ENCODE measurements around the gene NEUROD6.

The NEUROD6 gene

DNA sequence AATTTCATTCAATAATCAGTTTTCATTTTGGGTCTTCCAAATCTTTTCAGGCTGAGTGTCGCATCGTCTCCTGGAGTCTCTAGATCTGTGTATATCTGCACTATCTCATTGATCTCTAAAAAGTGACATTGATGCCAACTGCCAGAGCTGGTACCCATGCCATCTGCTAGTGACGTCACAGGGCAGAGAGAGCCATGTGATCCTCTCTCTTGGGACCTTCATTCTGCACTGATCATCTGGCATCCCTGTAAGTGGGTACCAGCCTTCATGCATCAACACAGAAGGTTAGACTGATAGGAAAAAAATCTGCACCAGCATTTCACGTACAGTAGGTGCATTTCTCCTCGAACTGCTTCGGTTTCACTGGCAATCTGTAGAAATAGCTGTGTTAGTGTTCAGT, at the start of gene NEUROD6:
NEUROD6 (minus strand) TSS at position 124 of the 400 bp plus-strand sequence. CDS start 1,458 bp downstream, outside the sequence.
- DNase-seq = no peak

- no peak for DNase-seq
Measured at GRCh38 chr7:31384466-31384865, 43.9 kb upstream of the NEUROD6 start.

GRCh38 chr7:31382722-31383121, 42.2 kb upstream of the NEUROD6 start:
- no peak for DNase-seq

- peak; percentile 31 for DNase-seq
Measured at GRCh38 chr7:31373337-31374289, 33.1 kb upstream of the NEUROD6 start.

DNA sequence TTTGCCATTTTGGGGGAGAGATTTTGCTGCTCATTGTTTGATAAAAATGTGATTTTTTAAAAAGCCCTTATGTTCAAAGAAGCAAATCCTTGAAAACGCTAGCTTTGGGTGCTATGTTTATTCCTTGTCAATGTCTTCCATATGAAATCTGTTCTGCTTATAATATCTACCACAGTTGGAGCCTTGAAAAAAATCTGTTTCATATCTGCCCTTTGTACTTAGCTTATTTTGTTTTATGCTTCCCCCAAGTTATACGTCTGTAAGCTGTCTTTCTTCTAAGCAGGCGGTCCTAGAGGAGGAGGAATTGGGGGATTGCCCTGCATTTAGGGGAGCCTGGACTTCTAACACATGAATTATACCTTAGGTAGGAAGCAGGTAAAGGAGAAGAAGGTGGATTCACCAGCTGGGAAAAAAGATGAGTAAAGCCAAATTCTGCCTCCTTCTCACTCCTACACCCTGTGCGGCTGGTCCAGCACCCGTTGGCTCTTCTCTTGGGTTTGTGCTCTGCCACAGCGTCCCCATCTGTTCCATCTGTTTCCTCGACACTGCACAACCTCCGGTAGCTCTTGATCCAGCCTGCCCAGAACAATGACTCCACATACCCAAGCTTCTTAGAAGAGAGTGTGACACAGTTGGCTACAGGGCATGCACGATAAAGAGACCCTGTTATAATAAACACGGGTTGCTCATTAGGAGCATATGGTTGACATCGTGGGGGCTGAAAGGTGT, 31.9 kb upstream of the NEUROD6 start:
- no peak for DNase-seq

GRCh38 chr7:31371621-31372020, 31.1 kb upstream of the NEUROD6 start:
- DNase-seq = no peak

DNA sequence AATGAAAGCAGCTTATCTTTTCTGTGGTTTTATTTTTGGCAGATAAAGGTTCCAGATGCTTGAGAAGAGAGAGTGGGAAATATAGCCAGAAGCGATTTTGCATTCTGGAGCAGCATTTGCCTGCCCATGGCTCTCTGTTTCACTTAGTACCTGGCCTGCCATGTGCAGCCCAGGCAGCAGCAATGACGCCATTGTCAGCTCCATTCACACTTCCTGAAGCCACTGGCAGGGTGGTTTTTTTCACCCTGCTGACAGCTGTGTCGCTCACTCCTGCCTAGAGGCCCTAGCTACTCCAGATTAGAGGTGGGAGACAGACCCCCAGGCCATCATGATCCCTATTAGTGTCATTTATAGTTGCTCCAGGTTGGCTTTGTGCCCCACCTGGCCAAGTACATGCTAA, 30.1 kb upstream of the NEUROD6 start:
- no peak for DNase-seq

GRCh38 chr7:31368620-31369019, 28.1 kb upstream of the NEUROD6 start:
- no peak for DNase-seq

DNA sequence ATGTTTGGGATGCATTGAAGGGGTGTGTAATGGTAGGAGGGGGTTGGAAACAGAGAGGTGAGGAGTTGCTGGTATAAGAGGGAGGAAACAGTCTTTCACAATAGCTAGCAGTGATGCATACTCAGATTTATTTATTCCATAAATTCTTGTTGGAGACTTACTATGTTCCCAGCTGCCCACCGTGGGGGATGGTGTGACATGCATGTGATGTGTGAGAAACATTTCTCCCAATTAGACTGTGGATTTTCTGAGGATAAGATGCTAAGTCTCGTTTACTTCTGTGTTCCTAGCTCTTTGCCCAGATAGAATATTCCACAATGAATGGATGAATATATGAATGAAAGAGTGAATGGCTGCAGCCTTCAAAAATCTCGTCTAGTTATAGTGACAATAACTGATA, 23.0 kb upstream of the NEUROD6 start:
- no peak for DNase-seq

GRCh38 chr7:31363051-31363450, 22.5 kb upstream of the NEUROD6 start:
- no peak for DNase-seq

DNA sequence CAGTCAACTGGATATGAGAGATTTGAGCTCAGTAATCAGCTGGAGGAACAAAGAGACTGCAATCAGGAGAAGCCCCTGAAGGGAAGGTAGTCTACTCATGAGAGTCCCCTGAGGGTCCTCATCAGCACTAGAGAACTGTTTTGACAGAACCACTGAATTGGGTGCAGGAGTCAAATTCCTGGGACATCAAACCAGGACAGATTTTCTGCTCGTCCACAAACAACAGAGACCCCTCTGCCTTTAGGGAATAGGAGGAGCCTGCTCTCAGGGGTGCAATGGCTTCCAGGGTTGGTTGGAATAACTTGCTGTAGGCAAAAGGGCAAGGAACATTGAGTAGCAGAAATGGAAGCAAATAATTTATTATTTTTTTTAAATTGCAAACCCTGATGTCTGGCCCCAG, 21.9 kb upstream of the NEUROD6 start:
- DNase-seq = no peak

GRCh38 chr7:31358467-31358866, 17.9 kb upstream of the NEUROD6 start:
- DNase-seq = no peak

DNA sequence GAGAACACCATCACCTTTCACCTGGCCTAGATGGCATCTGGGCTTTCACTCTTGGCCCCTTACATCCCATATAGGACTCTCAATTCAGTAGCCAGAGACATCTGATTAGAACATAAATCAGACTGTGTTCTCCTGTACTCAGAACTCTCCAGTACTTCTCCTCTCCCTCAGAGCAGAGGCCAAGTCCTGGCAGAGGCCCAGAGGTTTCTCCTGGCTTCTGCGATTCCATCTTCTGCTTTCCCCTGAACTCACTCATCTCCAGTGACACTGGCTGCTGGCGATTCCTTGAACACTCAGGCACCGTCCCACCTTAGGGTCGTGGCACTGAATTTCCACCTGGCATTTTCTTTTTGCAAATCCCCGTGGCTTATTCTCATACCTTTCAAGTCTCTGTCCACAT, 4.9 kb upstream of the NEUROD6 start:
- no peak for DNase-seq

- no peak for DNase-seq
Measured at GRCh38 chr7:31343516-31344305, 3.2 kb upstream of the NEUROD6 start.

GRCh38 chr7:31341141-31341540, 615 bp upstream of the NEUROD6 start:
- DNase-seq = no peak

DNA sequence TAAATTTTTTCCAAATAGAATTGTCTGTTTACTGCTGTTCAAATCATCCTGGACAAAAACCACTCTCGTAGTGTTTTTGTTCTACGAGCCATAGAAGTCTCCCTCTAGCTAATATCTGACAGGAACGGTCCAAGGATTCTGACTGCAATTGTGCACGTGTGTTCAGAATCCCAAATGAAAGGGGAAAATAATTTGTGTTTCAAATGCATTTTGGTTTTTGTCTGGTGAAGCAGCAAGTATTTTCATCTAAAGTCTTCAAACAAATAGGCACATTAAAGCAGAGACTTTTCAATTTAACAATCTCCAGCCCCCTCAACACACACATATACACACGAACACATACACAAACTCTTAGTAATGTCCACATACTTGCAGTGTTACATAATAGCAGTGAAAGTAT, 475 bp downstream of the NEUROD6 start:
- DNase-seq = no peak

GRCh38 chr7:31338706-31339105, 1.8 kb downstream of the NEUROD6 start:
- no peak for DNase-seq

DNA sequence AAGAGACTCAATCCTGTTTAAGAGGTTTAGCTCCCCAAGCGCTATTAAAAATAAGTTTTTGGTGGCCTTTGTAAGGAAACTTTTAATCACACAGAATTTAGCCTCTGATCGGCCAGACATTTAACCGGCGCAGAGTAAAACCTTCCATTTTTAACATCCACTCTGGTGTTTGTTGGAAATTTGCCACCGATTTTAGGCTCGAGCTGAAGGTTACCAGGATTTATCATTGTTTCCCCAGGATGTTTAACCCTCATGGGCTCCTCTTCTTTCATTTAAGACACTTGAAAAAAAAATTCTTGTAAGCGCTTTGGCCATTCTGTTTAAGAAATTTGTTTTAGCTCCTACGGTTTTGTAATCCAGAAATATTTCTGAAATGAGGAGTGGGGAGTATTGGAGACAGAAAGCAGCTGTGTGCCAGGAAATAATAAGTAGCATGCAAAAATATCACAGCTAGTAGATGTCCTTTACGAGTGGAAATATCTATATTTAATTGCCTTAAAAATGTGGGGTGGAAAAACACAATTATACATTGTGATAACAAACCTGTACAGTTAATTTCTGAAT, 3.4 kb downstream of the NEUROD6 start:
- no peak for DNase-seq

- DNase-seq = no peak
Measured at GRCh38 chr7:31336202-31337001, 4.1 kb downstream of the NEUROD6 start.

GRCh38 chr7:31335884-31336201, 4.7 kb downstream of the NEUROD6 start:
- no peak for DNase-seq

DNA sequence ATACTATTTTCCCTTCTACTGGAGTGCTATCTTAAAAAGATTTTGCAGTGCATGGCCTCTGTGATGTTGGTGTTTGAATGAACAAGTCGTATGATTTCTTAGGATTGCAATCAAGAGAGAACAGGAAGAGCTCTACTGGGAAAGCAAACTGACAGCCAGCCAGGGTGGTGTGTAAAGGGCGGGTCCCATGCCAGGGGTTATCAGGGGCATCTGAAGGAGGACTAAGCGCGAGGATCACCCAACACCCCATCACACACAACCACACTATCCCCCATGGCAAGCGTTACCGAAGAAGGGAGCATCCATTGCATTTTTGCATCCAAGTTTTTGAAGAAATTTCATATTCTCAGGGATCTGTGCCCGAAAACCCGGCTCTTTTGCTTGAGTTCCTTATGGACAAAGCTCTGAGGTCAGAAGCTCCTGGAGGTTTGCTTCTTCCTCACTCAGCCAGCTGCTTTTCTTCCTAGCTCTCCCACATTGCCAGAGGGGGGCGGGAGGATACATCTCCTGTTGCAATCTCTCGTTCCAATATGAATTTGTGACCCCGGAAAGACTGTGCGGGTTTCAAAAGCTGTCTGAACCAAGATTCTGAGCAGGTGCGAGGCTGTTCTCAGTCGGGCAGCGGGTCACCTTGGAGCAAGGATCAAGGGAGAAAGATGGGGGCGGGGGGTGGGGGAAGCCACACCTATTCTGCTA, 5.2 kb downstream of the NEUROD6 start:
- DNase-seq = no peak

DNA sequence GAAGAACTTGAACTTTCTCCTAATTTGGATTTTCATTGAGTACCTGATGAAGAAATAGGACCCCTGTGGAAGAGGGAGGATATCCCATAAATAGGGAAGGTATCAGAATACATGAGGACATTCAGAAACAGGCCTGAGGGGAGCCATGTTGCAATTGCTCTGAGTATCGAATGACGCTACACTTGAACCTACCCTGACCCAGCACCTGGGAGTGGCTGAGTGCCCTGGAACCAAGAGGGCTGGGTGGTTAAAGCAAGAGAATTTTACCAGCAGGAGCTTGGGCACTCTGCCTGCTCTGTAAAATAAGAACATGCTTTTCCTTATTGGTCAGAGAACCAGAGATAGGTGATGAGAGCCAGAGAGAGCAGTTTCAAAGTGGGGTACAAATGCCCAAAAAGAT, 7.2 kb downstream of the NEUROD6 start:
- no peak for DNase-seq

Data from midbrain (tissue), 1 donor.